Neural crest cell (in vitro differentiated cells): ENCODE measurements around the gene SRRD. TPM values are rescaled to one million over a fixed set of nuclear protein-coding genes. Genes with fewer than 3 reads are reported as not detected.
"Not testable (repeated sequence)": the region's sequence is repeated elsewhere in the genome, so short reads cannot be mapped to it uniquely, and the experiment has no call there.

Experiments used
- DNase-seq: peaks from one replicate; pipeline ENCODE4 v3.0.0; 2021; ENCODE audit warnings: low read depth, mixed read lengths, low spot score
- H3K27ac Mint-ChIP-seq: one replicate; pipeline ENCODE4 v1.8.0; 2021; ENCODE audit warnings: mild to moderate bottlenecking, mixed read lengths; ENCODE audit not compliant: unreplicated experiment
- H3K27me3 Mint-ChIP-seq: 2 replicates; pipeline ENCODE4 v1.8.0; 2021; ENCODE audit warnings: low read depth, mild to moderate bottlenecking, mixed read lengths
- H3K36me3 Mint-ChIP-seq: 2 replicates; pipeline ENCODE4 v1.8.0; 2021; ENCODE audit warnings: low read depth, mild to moderate bottlenecking, mixed read lengths
- H3K4me1 Mint-ChIP-seq: 2 replicates; pipeline ENCODE4 v1.8.0; 2021; ENCODE audit warnings: mixed read lengths
- H3K4me3 Mint-ChIP-seq: one replicate; pipeline ENCODE4 v1.8.0; 2021; ENCODE audit warnings: mild to moderate bottlenecking, mixed read lengths
- H3K9me3 Mint-ChIP-seq: 2 replicates; pipeline ENCODE4 v1.8.0; 2021; ENCODE audit warnings: mixed read lengths
- CTCF ChIP-seq: fragments of 200-600 bp; sonication (generic); conservative IDR thresholded peaks from 2 replicates; pipeline ENCODE4 v1.5.0; 2021; ENCODE audit warnings: antibody characterized with exemption, mild to moderate bottlenecking
- long read RNA-seq: library from polyadenylated mRNA; unstranded; transcript quantifications from one replicate; pipeline ENCODE4 v2.0.0, GENCODE V29; 2020
- total RNA-seq: library from RNA; stranded (reverse); gene quantifications from 2 replicates; pipeline ENCODE4 v1.2.1, GENCODE V29; 2021

Gene SRRD
- 30.8 and 32.4 TPM in 2 replicates for total RNA-seq
- long read RNA-seq, partial matches to known transcripts, result 0 of 2 reads
- long read RNA-seq, other reads (novel, unspliced or antisense), result 2 of 2 reads

DNA sequence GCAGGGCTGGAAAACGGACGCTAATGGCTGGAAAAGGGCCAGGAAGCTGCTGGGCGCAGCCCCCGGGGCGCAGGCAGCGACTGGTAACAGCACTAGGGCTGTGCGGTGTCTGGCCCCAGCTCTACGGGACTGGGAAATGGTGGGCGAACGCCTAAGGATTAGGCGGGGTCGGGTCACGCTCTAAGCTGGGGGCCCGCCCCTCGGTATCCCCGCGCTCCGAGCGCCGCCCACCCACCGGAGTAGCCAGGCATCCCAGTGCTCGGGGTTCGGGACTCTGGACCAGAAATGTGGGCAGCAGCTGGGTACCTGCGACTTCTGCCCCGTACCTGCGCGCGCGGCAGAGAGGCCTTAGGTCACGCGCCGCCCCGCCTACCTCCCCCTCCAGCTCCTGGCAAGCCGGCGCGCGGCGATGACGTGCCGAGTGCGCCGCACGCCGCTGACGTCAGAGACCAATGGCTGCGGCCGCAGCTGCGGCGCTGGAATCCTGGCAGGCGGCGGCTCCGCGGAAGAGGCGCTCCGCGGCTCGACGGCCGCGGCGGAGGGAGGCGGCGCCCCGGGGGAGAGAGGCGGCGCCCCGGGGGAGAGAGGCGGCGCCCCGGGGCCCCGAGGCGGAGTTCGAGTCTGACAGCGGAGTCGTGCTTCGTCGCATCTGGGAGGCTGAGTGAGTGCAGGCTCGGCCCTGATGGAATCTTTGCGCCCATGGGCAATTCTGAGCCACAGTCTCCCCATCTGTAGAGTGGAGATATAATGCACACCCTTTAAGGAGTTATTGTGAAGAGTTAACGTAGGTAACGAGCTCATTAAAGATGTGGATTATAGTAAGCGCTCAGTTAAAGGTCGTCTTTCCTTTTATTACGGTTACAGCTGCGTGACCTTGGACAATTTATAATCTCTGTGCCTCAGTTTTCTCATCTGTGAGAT, at the start of gene SRRD, which contains the start of gene HPS4:
Gene SRRD, plus strand, starts transcription at position 439 of the 921 bp plus-strand sequence. Its CDS starts 14 bp downstream, at position 453.
Gene HPS4, minus strand, starts transcription at position 345 of the 921 bp plus-strand sequence. CDS start 2,021 bp downstream, outside the sequence.
- H3K27me3 Mint-ChIP-seq, result no peaks in the 10 kb centered on the region
- H3K4me3 Mint-ChIP-seq, result peak within 1 kb of the TSS; percentile 99
- peaks cover 58% of the 10 kb centered on the region for H3K4me1 Mint-ChIP-seq
- no peak for TF ChIP-seq CTCF
- peaks cover 2% of the 10 kb centered on the region for H3K36me3 Mint-ChIP-seq
- H3K9me3 Mint-ChIP-seq, result no peaks in the 10 kb centered on the region
- peak within 1 kb of the TSS; percentile 98 for H3K27ac Mint-ChIP-seq
- peak; percentile 81 for DNase-seq

GRCh38 chr22:26435327-26436093, 48.2 kb upstream of the SRRD start:
- Mint-ChIP-seq H3K4me1 (peaks cover 21% of the 10 kb centered on the region), H3K27me3 (peaks cover 6% of the 10 kb centered on the region), H3K27ac (peak overlapping the region; percentile 73), H3K9me3 (no peaks in the 10 kb centered on the region), H3K36me3 (no peaks in the 10 kb centered on the region), H3K4me3 (peak overlapping the region; percentile 16)
- DNase-seq, result no peak
- no peak for TF ChIP-seq CTCF

DNA sequence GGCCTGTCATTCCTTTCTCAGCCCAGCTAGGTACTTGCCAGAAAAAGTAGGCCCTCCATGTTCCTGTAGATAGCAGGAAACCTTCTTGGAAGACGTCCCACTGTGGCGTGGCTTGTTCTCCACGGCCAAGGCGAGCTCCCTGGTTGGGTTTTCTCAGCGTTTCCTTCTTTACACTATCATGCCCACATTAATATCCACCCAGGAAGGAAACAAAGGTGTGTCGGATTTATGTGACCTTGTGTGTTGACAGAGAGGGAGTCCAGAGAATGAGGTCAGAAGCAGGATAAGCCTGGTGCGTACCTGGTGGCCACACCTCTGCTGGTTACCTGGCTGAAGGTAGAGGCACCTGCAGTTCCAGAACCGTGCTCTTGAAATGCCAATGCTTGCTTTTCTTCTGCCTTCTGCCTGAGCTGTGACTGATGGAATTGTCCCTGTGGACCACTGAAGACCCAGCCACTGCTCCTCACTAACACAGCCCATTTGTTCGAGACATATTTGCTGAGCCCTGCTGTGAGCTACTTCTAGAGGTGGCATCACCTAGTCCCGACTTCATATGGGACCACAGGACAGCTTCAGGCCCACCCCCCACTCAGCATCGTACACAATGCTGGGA, 46.7 kb upstream of the SRRD start:
- no peaks in the 10 kb centered on the region for H3K36me3 Mint-ChIP-seq
- DNase-seq, result no peak
- no peaks in the 10 kb centered on the region for H3K27me3 Mint-ChIP-seq
- peaks cover 11% of the 10 kb centered on the region for H3K4me1 Mint-ChIP-seq
- no peak overlapping the region for H3K4me3 Mint-ChIP-seq
- H3K9me3 Mint-ChIP-seq, result no peaks in the 10 kb centered on the region
- no peak overlapping the region for H3K27ac Mint-ChIP-seq
- TF ChIP-seq CTCF, result no peak

- Mint-ChIP-seq H3K9me3 (no peaks in the 10 kb centered on the region), H3K27me3 (no peaks in the 10 kb centered on the region), H3K4me3 (no peak overlapping the region), H3K36me3 (no peaks in the 10 kb centered on the region), H3K27ac (no peak overlapping the region), H3K4me1 (peaks cover 3% of the 10 kb centered on the region)
- TF ChIP-seq CTCF, result no peak
- no peak for DNase-seq
These were observed 45.8 kb upstream of the SRRD start for GRCh38 chr22:26437694-26438392.

GRCh38 chr22:26438776-26439175, 44.9 kb upstream of the SRRD start:
- not testable (repeated sequence) for H3K36me3 Mint-ChIP-seq, DNase-seq, H3K27ac Mint-ChIP-seq, H3K9me3 Mint-ChIP-seq, H3K4me3 Mint-ChIP-seq, H3K27me3 Mint-ChIP-seq, H3K4me1 Mint-ChIP-seq
